Measurements from ENCODE around the gene PMM2.

PMM2 gene

DNA sequence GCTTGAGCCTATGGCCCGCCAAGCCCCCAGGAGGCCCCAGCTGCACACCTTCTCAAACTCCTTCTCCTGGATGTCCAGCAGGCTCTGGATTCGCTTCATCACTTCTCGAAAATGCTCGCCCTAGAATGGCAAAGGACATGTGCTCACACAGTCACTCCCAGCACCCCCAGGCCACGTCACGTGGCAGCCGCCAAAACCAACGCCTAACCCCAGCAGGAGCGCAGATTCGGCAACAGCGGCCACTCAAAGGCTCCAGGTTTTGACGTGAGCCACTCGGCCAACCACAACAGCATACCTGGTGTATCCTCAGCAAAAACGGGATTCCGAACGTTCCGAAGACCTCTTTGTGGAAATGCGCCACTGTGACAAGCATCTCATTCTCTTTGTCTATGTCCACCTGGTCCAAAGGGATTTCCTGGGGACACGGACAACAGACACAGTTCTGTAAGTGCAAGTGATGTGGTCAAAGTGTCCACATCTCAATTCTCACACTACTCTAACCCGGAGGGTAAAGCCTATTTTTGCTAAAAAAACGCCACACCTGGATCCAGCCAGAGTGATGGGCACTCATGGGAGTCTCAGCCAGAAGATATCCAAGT, 97.2 kb downstream of the PMM2 start:
- no peak for TF ChIP-seq Cebpa-rat (IDR thresholded peaks at IDR 0.05)
- H3K4me3 ChIP-seq, result no peak overlapping the region; a peak in 1 of 20 replicates
- peaks cover 57 to 97% (median 73%) of the 10 kb centered on the region in 11 experiments for H4K20me1 ChIP-seq
- peaks cover 39 to 64% (median 55%) of the 10 kb centered on the region in 10 experiments for H3K4me1 ChIP-seq
- peak overlapping the region in 1 of 11 experiments; percentile 14; a peak in 1 of 22 replicates for H3K27ac ChIP-seq
- peaks cover 83 to 95% (median 85%) of the 10 kb centered on the region in 11 experiments for H3K36me3 ChIP-seq
- no peaks in the 10 kb centered on the region for H3K27me3 ChIP-seq
- H3K9me3 ChIP-seq (replicated peaks in 1 of 11), result no peaks in the 10 kb centered on the region
- peak overlapping the region in 2 of 11 experiments; percentile 23 to 28; a peak in 4 of 22 replicates for H3K9ac ChIP-seq
- H3K4me2 ChIP-seq, result peak overlapping the region in 8 of 11 experiments; percentile 67 to 89 (median 81); a peak in 12 of 22 replicates

- TF ChIP-seq Cebpa-rat (IDR thresholded peaks at IDR 0.05), result no peak
- Histone ChIP-seq H3K36me3 (peaks cover 99 to 100% (median 100%) of the 10 kb centered on the region in 11 experiments), H3K27me3 (no peaks in the 10 kb centered on the region), H3K9me3 (replicated peaks in 1 of 11) (no peaks in the 10 kb centered on the region), H3K4me3 (no peak overlapping the region), H4K20me1 (peaks cover 21 to 92% (median 48%) of the 10 kb centered on the region in 11 experiments), H3K27ac (no peak overlapping the region), H3K4me2 (no peak overlapping the region), H3K4me1 (peaks cover 7 to 24% (median 15%) of the 10 kb centered on the region in 10 experiments), H3K9ac (no peak overlapping the region)
These were observed 101.2 kb downstream of the PMM2 start for GRCh38 chr16:8898660-8899318.

All from BLaER1 treated with 17β-estradiol and CSF1 and Interleukin-3, amounts not matched to agents 10 nM and 100 nM (cell line).